NK-92 (cell line): Measurements from ENCODE around the gene C16orf74.

ENCODE experiments used
- DNase-seq: peaks from one replicate; lab custom pipeline; 2025; ENCODE audit not compliant: unreplicated experiment; lab: John Stamatoyannopoulos, UW

C16orf74 gene

DNA sequence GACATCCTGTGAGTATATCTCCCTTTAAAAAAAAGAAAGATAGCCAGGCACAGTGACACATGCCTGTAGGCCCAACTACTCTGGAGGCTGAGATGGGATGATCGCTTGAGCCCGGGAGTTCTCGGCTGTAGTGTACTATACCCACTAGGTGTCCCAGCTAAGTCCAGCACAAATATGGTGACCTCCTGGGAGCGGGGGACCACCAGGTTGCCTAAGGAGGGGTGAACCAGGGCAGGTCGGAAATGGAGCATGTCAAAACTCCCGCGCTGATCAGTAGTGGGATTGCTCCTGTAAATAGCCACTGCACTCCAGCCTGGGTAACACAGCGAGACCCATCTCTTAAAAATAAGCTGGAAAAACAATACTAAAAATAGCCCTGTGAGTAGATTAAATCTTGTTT, 91.6 kb downstream of the C16orf74 start:
- no peak for DNase-seq

DNA sequence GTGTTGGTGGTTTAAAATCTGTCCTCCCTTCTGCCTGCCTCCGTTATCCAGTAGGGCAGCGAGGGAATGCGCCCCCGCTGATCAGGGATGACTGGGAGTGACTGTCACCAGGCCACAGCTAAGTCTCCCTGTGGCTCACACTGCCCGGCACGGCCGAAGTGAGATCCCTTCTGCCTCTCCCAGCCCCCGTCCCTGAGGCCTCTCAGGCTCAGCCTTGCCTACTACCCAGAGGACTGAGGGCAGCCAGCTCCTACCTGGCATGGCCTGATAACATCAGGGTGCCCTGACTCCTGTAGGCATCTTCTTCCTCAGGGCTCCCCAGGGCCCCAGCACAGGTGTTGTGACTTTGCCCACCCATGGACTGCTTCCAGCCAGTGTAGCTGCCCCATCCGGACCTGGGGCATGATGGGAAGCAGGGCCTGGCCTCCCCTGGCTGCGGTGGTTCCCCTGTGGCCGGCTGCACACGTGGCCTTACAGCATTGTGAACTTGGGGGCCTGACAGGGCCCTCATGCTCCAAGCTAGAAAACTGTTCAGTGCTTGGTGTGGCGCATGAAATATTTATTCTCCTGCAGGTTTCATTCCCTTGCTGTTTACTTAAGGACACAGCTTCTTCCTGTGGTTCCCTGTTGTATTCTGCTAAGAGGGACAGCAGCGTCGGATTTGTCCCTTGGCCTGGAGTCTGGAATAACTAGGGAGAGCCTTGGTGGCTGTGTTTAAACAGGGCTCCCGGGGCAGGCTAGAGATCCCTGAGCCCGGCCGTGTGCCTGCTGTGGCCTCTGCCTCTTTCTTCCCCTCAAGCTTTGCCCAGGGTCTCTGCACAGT, 92.2 kb downstream of the C16orf74 start:
- DNase-seq, result no peak

DNA sequence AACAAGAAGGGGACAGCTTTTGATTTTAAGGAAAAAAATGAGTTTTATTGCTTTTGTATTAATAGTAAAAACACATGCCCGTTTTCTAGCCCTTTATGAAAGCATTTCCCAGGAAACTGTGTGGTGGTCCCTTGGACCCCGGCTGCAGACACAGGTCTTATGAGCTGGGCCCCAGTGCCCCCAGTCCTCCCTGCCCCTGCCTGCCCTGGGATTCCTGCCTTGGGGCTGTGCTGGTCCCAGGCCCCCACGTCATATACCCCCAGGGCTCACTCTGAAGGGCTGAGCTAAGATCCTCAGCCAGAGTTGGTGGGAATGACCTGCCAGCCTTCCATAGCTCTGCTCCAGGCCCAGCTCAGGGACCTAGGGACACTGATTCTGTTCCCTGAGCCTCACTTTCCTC, 92.9 kb downstream of the C16orf74 start:
- DNase-seq, result no peak
